IMR-90 (cell line): ENCODE results near the gene STX11.

Source experiments
- BHLHE40 ChIP-seq: fragments of 150-350 bp; IDR thresholded peaks from 2 replicates; pipeline ENCODE4 v1.6.1; 2016; ENCODE audit warnings: mild to moderate bottlenecking, low read depth, low read length
- CEBPB ChIP-seq: IDR thresholded peaks from 2 replicates; pipeline ENCODE4 v1.6.1; 2012; ENCODE audit warnings: low read depth, low read length, improper control_type of control experiment
- CHD1 ChIP-seq: IDR thresholded peaks from 2 replicates; pipeline ENCODE4 v1.6.1; 2012; ENCODE audit warnings: low read depth, low read length, improper control_type of control experiment
- CTCF ChIP-seq: conservative IDR thresholded peaks from 2 replicates; pipeline ENCODE4 v1.5.1; 2012; ENCODE audit warnings: mild to moderate bottlenecking, low read depth, low read length, improper control_type of control experiment
- FOS ChIP-seq: fragments of 150-350 bp; IDR thresholded peaks from 2 replicates; pipeline ENCODE4 v1.6.1; 2016; ENCODE audit warnings: low read depth, low read length
- MAFK ChIP-seq: IDR thresholded peaks from 2 replicates; pipeline ENCODE4 v1.6.1; 2012; ENCODE audit warnings: low read depth, low read length, improper control_type of control experiment
- MXI1 ChIP-seq: IDR thresholded peaks from 2 replicates; pipeline ENCODE4 v1.6.1; 2012; ENCODE audit warnings: low read depth, mild to moderate bottlenecking, low read length, moderate library complexity, borderline replicate concordance
- NFE2L2 ChIP-seq: fragments of 150-350 bp; IDR thresholded peaks from 2 replicates; pipeline ENCODE4 v1.6.1; 2016; ENCODE audit warnings: low read depth, mild to moderate bottlenecking, low read length
- POLR2A ChIP-seq: IDR thresholded peaks from 2 replicates; pipeline ENCODE4 v1.6.1; 2012; ENCODE audit warnings: mild to moderate bottlenecking, low read depth, low read length
- RAD21 ChIP-seq: IDR thresholded peaks from 2 replicates; pipeline ENCODE4 v1.6.1; 2012; ENCODE audit warnings: low read length, improper control_type of control experiment
- RCOR1 ChIP-seq: IDR thresholded peaks from 2 replicates; pipeline ENCODE4 v1.6.1; 2012; ENCODE audit warnings: mild to moderate bottlenecking, low read length, improper control_type of control experiment; ENCODE audit not compliant: insufficient replicate concordance
- RFX5 ChIP-seq: IDR thresholded peaks from 2 replicates; pipeline ENCODE4 v1.8.0; 2012; ENCODE audit warnings: low read depth, mild to moderate bottlenecking, low read length, moderate library complexity
- SMC3 ChIP-seq: fragments of 150-350 bp; IDR thresholded peaks from 2 replicates; pipeline ENCODE4 v1.6.1; 2016; ENCODE audit warnings: low read depth, mild to moderate bottlenecking, antibody characterized with exemption, low read length, moderate library complexity
- USF2 ChIP-seq: fragments of 150-350 bp; IDR thresholded peaks from 2 replicates; pipeline ENCODE4 v1.6.1; 2017; ENCODE audit warnings: mild to moderate bottlenecking, antibody characterized with exemption, low read length, low read depth

- no peak for TF ChIP-seq RAD21
- TF ChIP-seq CTCF = no peak
- no peak for TF ChIP-seq POLR2A
- no peak for TF ChIP-seq BHLHE40
- no peak for TF ChIP-seq MAFK
- TF ChIP-seq NFE2L2 = no peak
- TF ChIP-seq RCOR1 = no peak
- no peak for TF ChIP-seq SMC3
- TF ChIP-seq USF2 = no peak
- TF ChIP-seq FOS = no peak
- no peak for TF ChIP-seq CEBPB
- no peak for TF ChIP-seq MXI1
- TF ChIP-seq CHD1 = no peak
- TF ChIP-seq RFX5 = no peak
These were observed 9.4 kb downstream of the STX11 start for GRCh38 chr6:144159742-144160141.
